Measurements from ENCODE around the gene MACROD1.

Gene MACROD1

DNA sequence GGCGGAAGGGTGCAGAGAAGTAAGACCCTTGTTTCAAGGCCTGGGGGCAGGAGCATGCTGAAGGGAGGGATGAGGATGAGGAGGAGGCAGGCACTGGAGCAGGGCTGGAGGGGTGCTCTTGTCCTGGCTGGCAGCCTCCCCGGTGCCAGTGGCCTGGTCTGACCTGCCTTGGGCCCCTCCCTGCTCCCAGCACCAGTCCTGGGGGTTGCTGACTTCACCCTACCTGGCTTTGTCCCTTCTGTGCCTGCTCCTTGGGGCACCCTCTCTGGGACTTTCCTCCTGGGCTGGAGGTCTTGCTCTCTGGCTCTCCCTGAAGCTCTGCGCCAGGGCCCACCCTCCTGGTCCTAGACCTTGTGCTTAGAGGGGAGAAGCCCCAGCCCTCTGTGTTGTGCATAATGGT lies 134.9 kb downstream of the MACROD1 start:
- Mint-ChIP-seq H3K27ac (no peak overlapping the region), H3K27me3 (ENCODE audit: low read depth) (peaks cover 28% of the 10 kb centered on the region), H3K4me3 (no peak overlapping the region), H3K36me3 (ENCODE audit: low read depth) (peaks cover 2% of the 10 kb centered on the region), H3K9me3 (no peaks in the 10 kb centered on the region), H3K4me1 (ENCODE audit: low read depth) (no peaks in the 10 kb centered on the region)
- DNase-seq (ENCODE audit: low spot score) = no peak

DNA sequence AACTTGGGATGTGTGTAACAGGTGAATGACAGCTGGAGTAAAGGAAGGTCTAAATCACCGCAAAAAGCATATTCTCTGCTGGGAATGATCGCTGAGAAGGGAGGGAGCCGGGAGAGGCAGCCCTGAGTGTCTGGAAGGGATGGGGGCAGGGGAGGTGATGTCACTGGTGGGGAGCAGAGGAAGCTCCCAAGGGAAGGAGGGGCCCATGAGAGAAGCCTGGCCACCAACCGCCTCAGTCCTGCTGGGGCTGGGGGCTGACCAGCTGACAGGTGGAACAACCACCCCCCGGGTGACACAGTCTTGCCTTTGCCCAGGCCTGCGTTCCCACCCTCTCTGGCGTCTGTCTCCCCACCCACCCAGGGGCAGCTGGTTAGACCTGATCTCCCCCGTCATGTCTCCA lies 136.1 kb downstream of the MACROD1 start:
- Mint-ChIP-seq H3K4me3 (no peak overlapping the region), H3K27ac (no peak overlapping the region), H3K36me3 (ENCODE audit: low read depth) (no peaks in the 10 kb centered on the region), H3K4me1 (ENCODE audit: low read depth) (no peaks in the 10 kb centered on the region), H3K9me3 (no peaks in the 10 kb centered on the region), H3K27me3 (ENCODE audit: low read depth) (peaks cover 22% of the 10 kb centered on the region)
- no peak for DNase-seq (ENCODE audit: low spot score)

DNA sequence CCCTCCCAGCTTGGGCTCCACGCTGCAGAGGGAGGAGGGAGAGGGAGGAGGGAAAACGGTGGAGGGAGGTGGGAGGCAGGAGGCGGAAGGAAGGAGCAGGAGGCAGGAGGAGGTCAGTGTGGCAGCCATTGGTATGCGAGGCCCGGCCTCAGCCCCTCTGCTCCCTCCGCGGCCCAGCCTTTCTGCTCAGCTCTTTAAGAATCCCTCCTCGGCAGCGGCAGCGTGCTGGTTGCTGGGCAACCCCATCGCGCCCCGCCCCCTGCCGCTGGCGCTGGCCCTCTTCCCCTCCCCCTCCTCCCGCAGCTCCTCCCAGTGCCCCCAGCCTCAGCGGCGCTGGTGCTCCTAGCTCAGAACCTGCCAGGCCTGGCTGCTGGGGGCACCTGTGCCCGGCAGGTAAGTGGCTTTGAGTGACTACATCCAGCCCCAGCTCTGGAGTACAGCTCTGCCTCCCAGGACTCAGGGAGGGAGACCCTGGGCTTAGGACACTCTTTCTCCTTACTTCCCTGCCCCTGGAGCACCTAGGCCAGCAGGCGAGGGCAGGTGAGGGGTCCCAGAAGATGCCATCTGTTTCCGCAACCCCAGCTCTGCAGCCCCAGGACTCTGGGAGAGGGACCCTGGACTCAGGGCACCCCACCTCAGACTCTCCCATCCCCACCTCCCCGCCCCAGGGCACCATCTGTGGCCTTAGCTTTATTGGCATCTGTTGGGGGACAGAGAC lies 137.4 kb downstream of the MACROD1 start:
- DNase-seq (ENCODE audit: low spot score) = no peak
- Mint-ChIP-seq H3K4me3 (no peak overlapping the region), H3K36me3 (ENCODE audit: low read depth) (no peaks in the 10 kb centered on the region), H3K27me3 (ENCODE audit: low read depth) (peaks cover 11% of the 10 kb centered on the region), H3K4me1 (ENCODE audit: low read depth) (no peaks in the 10 kb centered on the region), H3K27ac (no peak overlapping the region), H3K9me3 (no peaks in the 10 kb centered on the region)

DNA sequence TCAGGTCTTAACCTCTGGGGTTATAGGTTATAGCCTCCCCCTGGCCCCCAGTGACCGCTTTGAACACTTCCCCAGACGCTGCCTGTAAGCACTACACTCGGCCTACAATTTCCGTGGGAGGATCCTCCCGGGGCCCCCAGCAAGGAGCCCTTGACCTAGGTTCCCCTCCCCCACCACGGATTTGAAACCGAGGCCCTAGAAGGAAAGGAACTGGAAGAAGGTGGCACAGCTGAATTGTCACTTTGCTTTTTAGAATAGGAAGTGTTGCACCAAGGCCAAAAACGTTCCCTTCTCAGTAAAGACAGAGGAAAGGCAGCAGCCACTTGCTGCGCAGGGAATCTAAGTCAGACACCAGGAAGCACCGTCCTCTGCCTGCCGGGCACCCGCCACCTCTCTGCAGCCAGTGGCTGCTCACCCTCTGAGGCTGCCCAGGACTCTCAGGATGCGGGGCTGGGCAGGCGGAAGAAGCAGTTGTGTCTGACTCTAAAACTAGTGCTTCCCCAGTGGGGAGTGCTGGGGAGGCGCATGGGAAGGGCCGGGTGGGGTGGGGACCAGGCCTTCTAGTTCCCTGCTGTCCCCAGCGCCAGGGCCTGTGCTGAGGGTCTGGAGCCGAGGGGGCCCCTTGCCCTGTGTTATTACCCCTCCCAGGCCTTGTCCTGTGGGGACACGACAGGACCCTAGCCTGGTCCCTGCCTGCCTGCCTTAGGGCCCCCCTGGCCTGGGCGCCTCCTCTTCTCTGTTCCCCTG lies 138.1 kb downstream of the MACROD1 start:
- Mint-ChIP-seq H3K36me3 (ENCODE audit: low read depth) (no peaks in the 10 kb centered on the region), H3K4me1 (ENCODE audit: low read depth) (no peaks in the 10 kb centered on the region), H3K9me3 (no peaks in the 10 kb centered on the region), H3K27me3 (ENCODE audit: low read depth) (peaks cover 11% of the 10 kb centered on the region), H3K27ac (no peak overlapping the region), H3K4me3 (no peak overlapping the region)
- DNase-seq (ENCODE audit: low spot score) = no peak

DNA sequence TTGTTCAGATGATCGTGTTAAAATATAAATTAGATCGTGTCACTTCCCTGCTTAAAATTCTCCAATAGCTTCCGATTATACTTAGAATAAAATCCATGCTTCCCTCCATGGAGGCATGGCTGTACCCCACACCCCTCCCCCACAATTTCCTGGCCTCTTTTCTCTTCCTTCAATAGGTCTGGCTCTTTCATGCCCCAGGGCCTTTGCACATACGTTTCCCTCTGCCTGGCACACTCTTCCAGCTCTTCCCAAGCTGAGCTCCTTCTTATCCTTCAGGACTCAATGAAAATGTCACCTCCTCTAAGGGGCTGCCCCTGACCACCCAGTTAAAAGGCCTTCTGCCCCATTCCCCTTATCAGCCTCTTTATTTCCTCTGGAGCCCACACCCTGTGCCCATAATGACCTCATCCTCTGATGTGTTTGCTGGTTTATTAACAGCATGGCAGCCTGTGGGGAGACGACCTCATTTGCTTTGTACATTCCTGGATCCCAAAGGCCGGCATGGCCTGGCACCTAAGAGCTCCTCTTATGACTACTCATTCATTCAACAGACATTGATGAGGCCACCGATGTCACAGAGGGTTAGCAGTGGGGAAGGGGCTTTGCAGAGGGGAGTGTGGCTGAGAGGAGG lies 139.2 kb downstream of the MACROD1 start:
- H3K4me1 Mint-ChIP-seq (ENCODE audit: low read depth) = no peaks in the 10 kb centered on the region
- no peak overlapping the region for H3K27ac Mint-ChIP-seq
- H3K27me3 Mint-ChIP-seq (ENCODE audit: low read depth) = peaks cover 11% of the 10 kb centered on the region
- H3K36me3 Mint-ChIP-seq (ENCODE audit: low read depth) = no peaks in the 10 kb centered on the region
- no peak overlapping the region for H3K4me3 Mint-ChIP-seq
- no peak for DNase-seq (ENCODE audit: low spot score)
- H3K9me3 Mint-ChIP-seq = no peaks in the 10 kb centered on the region

DNA sequence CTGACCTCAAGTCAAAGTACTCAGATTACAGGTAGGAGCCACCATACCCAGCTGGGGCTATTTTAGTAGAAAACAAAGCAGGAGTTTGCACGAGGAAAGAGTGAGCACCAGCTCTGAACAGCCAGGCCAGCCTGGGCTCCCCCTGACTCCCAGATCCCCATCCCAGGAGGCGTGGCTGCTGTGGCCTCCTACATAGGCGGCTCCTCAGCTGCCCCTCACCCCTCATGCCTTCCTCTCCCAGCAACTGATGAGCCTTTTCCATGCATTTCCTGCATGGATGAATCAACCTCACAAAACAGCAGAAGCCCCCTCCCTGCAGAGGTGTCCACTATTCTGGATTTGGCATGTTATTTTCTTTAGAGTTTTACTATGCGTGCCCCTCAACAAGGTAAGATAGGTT lies 140.7 kb downstream of the MACROD1 start:
- no peak for DNase-seq (ENCODE audit: low spot score)
- Mint-ChIP-seq H3K4me1 (ENCODE audit: low read depth) (no peaks in the 10 kb centered on the region), H3K27ac (no peak overlapping the region), H3K27me3 (ENCODE audit: low read depth) (peaks cover 11% of the 10 kb centered on the region), H3K9me3 (no peaks in the 10 kb centered on the region), H3K36me3 (ENCODE audit: low read depth) (no peaks in the 10 kb centered on the region), H3K4me3 (no peak overlapping the region)

DNA sequence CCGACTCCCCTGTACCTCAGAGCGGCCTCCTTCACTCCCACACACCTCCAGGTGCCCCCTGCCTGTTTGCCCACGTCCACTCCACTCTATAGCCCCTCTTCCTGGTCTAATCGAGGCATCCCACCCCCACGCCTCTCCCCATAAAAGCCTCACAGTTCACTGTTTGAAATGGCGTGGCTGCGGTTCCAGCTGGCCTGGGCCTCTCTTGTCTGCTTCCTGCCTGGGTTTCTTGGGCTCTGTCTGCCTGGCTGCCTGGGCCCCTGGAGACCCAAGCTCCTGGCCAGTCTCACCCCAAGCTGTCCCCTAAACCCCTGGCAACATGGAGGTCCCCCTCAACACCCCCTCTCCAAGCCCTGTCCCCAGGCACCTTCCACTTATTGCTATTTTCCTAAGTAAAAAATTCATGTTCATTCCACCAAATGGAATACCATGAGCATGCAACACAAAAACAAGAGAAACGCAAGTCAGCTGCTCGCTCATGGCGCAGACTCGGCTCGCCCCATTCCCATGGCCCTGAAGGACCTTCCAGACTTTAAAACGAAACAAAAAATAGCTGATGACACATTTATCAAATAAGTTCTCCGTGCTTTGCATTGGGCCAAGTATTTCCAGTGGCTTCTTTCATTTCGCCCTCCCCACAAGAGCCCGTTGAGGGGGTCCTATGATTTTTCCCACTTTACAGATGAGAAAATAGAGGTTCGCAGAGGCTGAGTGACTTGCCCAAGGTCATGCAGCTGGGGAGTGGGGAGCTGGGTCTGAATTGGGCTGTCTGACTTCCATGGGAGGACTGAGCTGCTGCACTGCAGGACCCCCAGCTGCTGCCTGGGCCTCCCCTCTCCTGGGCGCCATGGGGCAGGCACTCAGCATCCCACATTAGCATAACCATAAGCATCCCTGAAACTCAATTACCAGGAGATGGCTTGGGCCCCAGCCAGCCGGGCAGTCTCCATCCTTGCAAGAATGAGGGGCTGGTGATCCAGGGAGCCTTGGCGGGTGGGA lies 141.9 kb downstream of the MACROD1 start:
- Mint-ChIP-seq H3K27me3 (ENCODE audit: low read depth) (peaks cover 11% of the 10 kb centered on the region), H3K4me3 (no peak overlapping the region), H3K36me3 (ENCODE audit: low read depth) (no peaks in the 10 kb centered on the region), H3K9me3 (no peaks in the 10 kb centered on the region), H3K27ac (no peak overlapping the region), H3K4me1 (ENCODE audit: low read depth) (no peaks in the 10 kb centered on the region)
- no peak for DNase-seq (ENCODE audit: low spot score)

DNA sequence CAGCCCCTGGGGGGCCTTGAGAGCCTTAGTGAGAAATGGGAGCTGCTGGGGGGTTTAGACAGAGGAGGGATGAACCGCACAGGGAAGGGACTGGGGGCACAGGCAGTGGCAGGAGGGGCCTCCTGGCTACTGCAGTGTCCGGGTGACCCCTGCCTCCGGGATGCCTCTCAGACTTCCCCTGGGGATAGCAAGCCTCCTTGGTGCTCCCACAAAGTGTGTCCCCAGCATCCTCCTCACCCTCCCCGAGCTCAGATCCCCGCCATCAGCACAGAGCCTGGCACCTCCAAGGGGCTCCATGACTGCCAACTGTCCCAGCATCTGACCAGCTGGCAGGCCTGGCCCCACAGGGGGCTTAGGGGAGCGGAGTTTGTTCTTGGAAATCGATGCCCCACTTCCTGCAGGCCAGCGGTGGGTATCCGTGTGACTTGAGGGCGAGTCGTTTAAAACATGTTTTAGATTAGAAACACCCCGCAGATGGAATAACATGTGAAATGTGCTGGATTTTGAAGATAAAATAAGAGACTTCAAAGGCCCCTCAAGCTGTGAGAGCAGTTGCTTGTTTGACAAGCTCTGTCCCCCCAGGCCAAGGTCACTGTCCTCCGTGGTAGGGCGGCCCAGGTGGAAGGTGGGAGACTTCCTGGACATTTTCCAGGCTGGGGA lies 143.7 kb downstream of the MACROD1 start:
- H3K9me3 Mint-ChIP-seq = no peaks in the 10 kb centered on the region
- H3K27me3 Mint-ChIP-seq (ENCODE audit: low read depth) = peaks cover 6% of the 10 kb centered on the region
- DNase-seq (ENCODE audit: low spot score) = no peak
- H3K27ac Mint-ChIP-seq = no peak overlapping the region
- no peak overlapping the region for H3K4me3 Mint-ChIP-seq
- no peaks in the 10 kb centered on the region for H3K36me3 Mint-ChIP-seq (ENCODE audit: low read depth)
- no peaks in the 10 kb centered on the region for H3K4me1 Mint-ChIP-seq (ENCODE audit: low read depth)

DNA sequence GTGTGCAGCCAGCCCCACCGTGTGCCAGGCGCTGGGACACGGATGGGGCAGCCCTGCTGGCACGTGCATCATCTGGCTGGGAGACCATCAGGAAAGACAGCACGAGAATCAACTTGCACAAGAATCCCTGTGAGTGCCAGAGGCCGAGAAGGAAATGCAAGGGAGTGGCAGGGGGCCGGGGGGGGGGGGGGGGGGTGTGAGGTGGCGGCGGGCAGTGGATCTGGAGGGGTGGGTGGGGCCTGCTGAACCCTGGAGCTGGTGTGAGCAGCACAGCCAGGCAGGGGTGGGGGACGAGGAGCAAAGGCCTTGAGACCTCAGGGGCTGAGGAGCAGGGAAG lies 144.2 kb downstream of the MACROD1 start:
- DNase-seq (ENCODE audit: low spot score) = no peak
- Mint-ChIP-seq H3K4me1 (ENCODE audit: low read depth) (no peaks in the 10 kb centered on the region), H3K27me3 (ENCODE audit: low read depth) (peaks cover 1% of the 10 kb centered on the region), H3K4me3 (no peak overlapping the region), H3K27ac (no peak overlapping the region), H3K36me3 (ENCODE audit: low read depth) (no peaks in the 10 kb centered on the region), H3K9me3 (no peaks in the 10 kb centered on the region)

DNA sequence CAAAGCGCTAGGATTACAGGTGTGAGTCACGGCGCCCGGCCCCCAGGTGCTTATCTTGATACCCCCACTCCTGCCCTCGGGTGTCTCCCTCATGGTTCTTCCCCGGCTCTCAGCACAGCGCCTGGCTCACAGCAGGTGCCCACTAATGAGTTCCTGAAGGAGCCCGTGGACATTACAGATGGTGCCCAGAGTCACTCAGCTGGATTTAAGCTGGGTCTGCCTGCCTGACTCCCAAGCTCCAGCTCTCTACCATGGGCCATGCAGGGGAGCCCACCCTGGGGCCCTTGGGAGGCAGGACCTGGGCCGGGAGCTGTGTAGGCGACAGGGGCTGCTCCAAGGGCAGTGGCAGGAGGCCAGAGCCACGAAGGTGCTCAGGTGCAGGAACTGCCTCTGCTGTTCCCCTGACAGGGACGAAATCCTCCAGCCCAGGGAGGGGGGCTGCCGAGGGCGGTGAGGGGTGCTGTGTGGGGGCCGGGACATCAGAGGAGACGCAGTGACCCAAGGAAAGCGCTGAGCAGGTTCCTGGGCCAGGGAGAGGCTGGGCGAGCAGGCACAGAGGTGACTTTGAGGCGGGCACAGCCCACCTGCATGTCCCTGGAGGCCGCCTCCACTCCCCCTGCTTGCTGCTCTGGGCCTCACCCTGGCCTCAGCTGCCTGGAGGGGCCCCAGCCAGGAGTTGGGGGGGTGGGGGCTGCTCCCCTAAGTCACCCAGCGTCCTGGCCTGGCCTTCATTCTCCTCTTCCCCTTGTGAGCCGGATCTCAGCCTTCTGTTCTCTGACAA lies 144.7 kb downstream of the MACROD1 start:
- no peak overlapping the region for H3K27ac Mint-ChIP-seq
- no peaks in the 10 kb centered on the region for H3K27me3 Mint-ChIP-seq (ENCODE audit: low read depth)
- H3K9me3 Mint-ChIP-seq = no peaks in the 10 kb centered on the region
- no peak overlapping the region for H3K4me3 Mint-ChIP-seq
- H3K4me1 Mint-ChIP-seq (ENCODE audit: low read depth) = no peaks in the 10 kb centered on the region
- H3K36me3 Mint-ChIP-seq (ENCODE audit: low read depth) = no peaks in the 10 kb centered on the region
- DNase-seq (ENCODE audit: low spot score) = no peak

DNA sequence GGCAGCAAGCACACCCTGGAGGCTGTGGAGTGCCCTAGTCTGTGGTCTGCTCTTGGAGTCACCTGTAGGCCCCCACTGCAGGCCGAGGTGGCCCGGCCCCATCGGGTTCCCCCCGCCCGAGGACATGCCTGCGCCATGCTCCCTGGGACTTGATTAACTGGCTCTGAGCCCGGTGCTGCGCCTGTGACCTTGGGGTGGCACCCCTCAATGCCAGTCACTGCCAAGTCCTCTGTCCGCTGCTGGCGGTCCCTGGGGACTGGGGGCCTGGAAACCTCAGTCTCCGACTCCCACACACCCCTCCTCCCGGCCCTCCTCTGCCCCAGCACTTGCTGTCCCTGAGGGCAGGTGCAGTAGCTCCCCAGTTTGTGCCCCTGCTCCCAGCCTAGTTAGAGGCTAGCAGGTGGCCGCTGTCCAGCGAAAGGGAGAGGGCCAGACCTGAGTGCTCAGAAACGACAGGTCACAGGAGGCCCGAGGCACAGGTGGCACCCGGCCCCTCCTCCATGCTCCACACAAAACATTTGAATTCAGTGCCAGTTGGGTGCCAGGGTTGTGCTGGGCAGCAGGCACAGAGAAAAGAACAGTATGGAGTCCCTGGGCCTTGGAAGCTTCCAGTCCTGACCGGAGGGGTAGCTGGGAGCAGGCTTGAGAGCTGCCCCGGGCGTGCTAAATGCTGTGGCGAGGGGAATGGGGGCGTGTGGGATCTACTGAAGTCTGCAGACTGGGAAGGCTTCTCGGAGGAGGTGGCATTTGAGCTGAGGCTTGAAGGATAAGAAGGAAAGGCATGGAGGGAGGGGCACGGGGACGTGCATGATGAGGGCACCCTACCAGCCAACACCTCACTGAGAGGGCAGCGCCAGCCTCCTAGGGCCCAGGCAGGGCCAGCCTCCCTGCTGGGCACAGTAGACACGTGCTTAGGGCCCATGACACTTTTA lies 146.5 kb downstream of the MACROD1 start:
- H3K36me3 Mint-ChIP-seq (ENCODE audit: low read depth) = no peaks in the 10 kb centered on the region

DNA sequence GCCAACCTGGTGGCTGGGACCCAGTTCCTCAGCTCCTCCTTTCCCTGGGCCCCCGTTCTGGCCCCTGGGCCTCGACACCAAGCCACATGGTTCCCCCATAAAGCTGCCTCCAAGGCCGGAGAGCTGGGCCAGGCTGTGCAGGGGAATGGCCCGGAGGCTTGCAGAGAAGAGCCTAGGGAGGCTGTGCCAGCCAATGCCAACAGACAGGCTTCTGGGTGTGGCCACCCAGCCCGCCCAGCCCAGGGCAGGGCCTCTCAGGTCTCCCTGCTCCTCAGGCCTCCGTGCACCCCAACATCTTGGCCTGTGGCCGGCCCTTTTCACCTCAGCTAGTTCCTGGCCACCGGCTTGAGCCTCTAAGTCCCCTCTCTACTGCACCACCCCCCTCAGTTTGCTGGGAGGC lies 147.6 kb downstream of the MACROD1 start:
- H3K27ac Mint-ChIP-seq = no peak overlapping the region
- H3K36me3 Mint-ChIP-seq (ENCODE audit: low read depth) = no peaks in the 10 kb centered on the region
- H3K4me1 Mint-ChIP-seq (ENCODE audit: low read depth) = no peaks in the 10 kb centered on the region
- DNase-seq (ENCODE audit: low spot score) = no peak
- no peak overlapping the region for H3K4me3 Mint-ChIP-seq
- no peaks in the 10 kb centered on the region for H3K27me3 Mint-ChIP-seq (ENCODE audit: low read depth)
- H3K9me3 Mint-ChIP-seq = no peaks in the 10 kb centered on the region

More for the DNA sequence above, 146.5 kb downstream of the MACROD1 start:
- Mint-ChIP-seq H3K27me3 (ENCODE audit: low read depth) (no peaks in the 10 kb centered on the region), H3K4me1 (ENCODE audit: low read depth) (no peaks in the 10 kb centered on the region), H3K9me3 (no peaks in the 10 kb centered on the region), H3K4me3 (no peak overlapping the region), H3K27ac (no peak overlapping the region)
- DNase-seq (ENCODE audit: low spot score) = no peak
